ENCODE measurements around the gene MICAL2.

GRCh38 chr11:12182302-12182675 is 71.9 kb downstream of the MICAL2 start:
- TF ChIP-seq CTCF (IDR thresholded peaks at IDR 0.05; ENCODE audit: extremely low read depth in 1 of 2, insufficient read depth in 1 of 2, low read depth in 1 of 2, low read length in 2 of 2) (no peak), EZH2 (IDR thresholded peaks at IDR 0.05; ENCODE audit: borderline replicate concordance, low read depth, low read length, severe bottlenecking) (no peak)

Data from endothelial cell of umbilical vein (primary cell).